Tibial nerve (tissue), 3 donors: ENCODE measurements around the gene KLF13.
"Not testable (repeated sequence)": the region's sequence is repeated elsewhere in the genome, so short reads cannot be mapped to it uniquely, and the experiment has no call there.

ENCODE experiments used
- CTCF ChIP-seq, 5 experiments: fragments of 200-600 bp in 3 of 5; fragments of 450-650 bp in 2 of 5; sonication (generic) in 3 of 5; IDR thresholded peaks; one replicate each; pipeline ENCODE4 v1.5.1; 2016 to 2019; ENCODE audit warnings: antibody characterized with exemption in 5 of 5, mild to moderate bottlenecking in 3 of 5, moderate library complexity in 2 of 5
- POLR2A ChIP-seq, 2 donors: fragments of 450-650 bp; IDR thresholded peaks; one replicate each; pipeline ENCODE4 v1.6.1; 2017; ENCODE audit warnings: antibody characterized with exemption in 2 of 2, mild to moderate bottlenecking in 2 of 2, moderate library complexity in 2 of 2

- TF ChIP-seq POLR2A, CTCF (IDR thresholded peaks at IDR 0.05): not testable (repeated sequence)
These were observed 29.5 kb downstream of the KLF13 start for GRCh38 chr15:31356097-31356496.
